ENCODE measurements around the gene VTI1A. TPM values are rescaled to one million over a fixed set of nuclear protein-coding genes. Genes with fewer than 3 reads are reported as not detected.

VTI1A gene
- total and polyA plus RNA-seq, 2 of the 4 experiments (the other 2 are of a cell fraction): 9.7 to 24.9 TPM

GRCh38 chr10:112438356-112438755, 8.7 kb upstream of the VTI1A start:
- ChIA-PET POLR2A (ENCODE audit: unreplicated experiment) (no interaction called here), CTCF (interaction anchor here (0.6 kb wide), 1 partner anchor 33 kb away, joined by 4 read pairs; no protein-coding TSS in a partner anchor)
- no peak overlapping the region for H2BK15ac ChIP-seq (ENCODE audit: low read depth, low read length)
- H2AK9ac ChIP-seq (replicated peaks; ENCODE audit: low read depth, low read length, poor library complexity): no peak overlapping the region
- H3K9me3 ChIP-seq (ENCODE audit: control insufficient read depth, insufficient read depth, low read length): no peaks in the 10 kb centered on the region
- H4K91ac ChIP-seq (ENCODE audit: insufficient read depth, low read depth, low read length): no peak overlapping the region
- H3K23ac ChIP-seq (ENCODE audit: low read depth, low read length): no peak overlapping the region
- H3K27ac ChIP-seq (ENCODE audit: insufficient read depth, low read length): no peak overlapping the region
- no peak overlapping the region for H3K9ac ChIP-seq (ENCODE audit: low read depth, low read length)
- no peaks in the 10 kb centered on the region for H3K4me1 ChIP-seq (ENCODE audit: control insufficient read depth, insufficient read depth, low read length)
- TF ChIP-seq BHLHE40 (IDR thresholded peaks at IDR 0.05; ENCODE audit: low read depth, low read length): no peak
- TF ChIP-seq CEBPB (IDR thresholded peaks at IDR 0.05; ENCODE audit: low read depth, low read length): no peak
- TF ChIP-seq CHD1 (IDR thresholded peaks at IDR 0.05; ENCODE audit: low read depth, low read length): no peak
- TF ChIP-seq FOS (IDR thresholded peaks at IDR 0.05; ENCODE audit: low read depth, low read length): no peak
- TF ChIP-seq MAFK (IDR thresholded peaks at IDR 0.05; ENCODE audit: low read depth, low read length): no peak
- no peak for TF ChIP-seq SMC3 (IDR thresholded peaks at IDR 0.05; ENCODE audit: low read depth, low read length)
- TF ChIP-seq MXI1 (IDR thresholded peaks at IDR 0.05; ENCODE audit: borderline replicate concordance, low read depth, low read length): no peak
- no peak for TF ChIP-seq NFE2L2 (IDR thresholded peaks at IDR 0.05; ENCODE audit: low read depth, low read length)
- no peak for TF ChIP-seq USF2 (IDR thresholded peaks at IDR 0.05; ENCODE audit: low read depth, low read length)
- TF ChIP-seq MAZ (IDR thresholded peaks at IDR 0.05; ENCODE audit: borderline replicate concordance, low read depth, low read length): no peak
- no peak for TF ChIP-seq RFX5 (IDR thresholded peaks at IDR 0.05; ENCODE audit: low read depth, low read length)
- no peak for TF ChIP-seq RAD21 (IDR thresholded peaks at IDR 0.05; ENCODE audit: low read length)
- intact Hi-C loops (cut with micrococcal nuclease): loop anchor here (5.0 kb wide), 1 partner anchor 256 kb away; the partner anchor contains the start of gene GPAM
- H2BK5ac ChIP-seq (ENCODE audit: low read depth, low read length, poor library complexity, severe bottlenecking): no peak overlapping the region
- H3K4me3 ChIP-seq (ENCODE audit: insufficient read depth, low read depth, low read length): no peak overlapping the region
- H4K5ac ChIP-seq (ENCODE audit: low read depth, low read length): no peak overlapping the region
- H2BK120ac ChIP-seq (ENCODE audit: low read depth, low read length): no peak overlapping the region
- H3K14ac ChIP-seq (replicated peaks; ENCODE audit: low read depth, low read length): no peak overlapping the region
- dilution Hi-C loops (cut with HindIII; ENCODE audit: low sequenced_read_pairs, unreplicated experiment): no loop called here
- H3K4ac ChIP-seq (ENCODE audit: low read depth, low read length): no peak overlapping the region
- no peak overlapping the region for H2BK20ac ChIP-seq (ENCODE audit: low read depth, low read length)
- no peaks in the 10 kb centered on the region for H3K27me3 ChIP-seq (ENCODE audit: control insufficient read depth, insufficient read depth, low read length)
- no peak overlapping the region for H3K56ac ChIP-seq (ENCODE audit: extremely low read depth, insufficient read depth, low read length)
- no peak overlapping the region for H3K18ac ChIP-seq (ENCODE audit: low read depth, low read length)
- in situ Hi-C loops (cut with MboI; ENCODE audit: low sequenced_read_pairs): no loop called here
- H2AK5ac ChIP-seq (ENCODE audit: low read depth, low read length): no peak overlapping the region
- H4K20me1 ChIP-seq (ENCODE audit: insufficient read depth, low read length): no peaks in the 10 kb centered on the region
- no peaks in the 10 kb centered on the region for H3K9me1 ChIP-seq (ENCODE audit: insufficient read depth, low read length)
- no TSS peak for BruUV-seq (replicated peaks)
- no peak overlapping the region for H3K4me2 ChIP-seq (ENCODE audit: low read depth, low read length)
- no peak overlapping the region for H4K8ac ChIP-seq (ENCODE audit: low read depth in 2 of 2, low read length in 2 of 2)
- H3K36me3 ChIP-seq (ENCODE audit: control insufficient read depth, insufficient read depth, low read length): peaks cover 16% of the 10 kb centered on the region
- WGBS, 2 experiments (ENCODE audit: extremely low coverage in 2 of 2, insufficient read length in 1 of 2): no CpG with 5 or more reads among the region's 4 CpGs
- ATAC-seq (ENCODE audit: low read depth) (no peak), DNase-seq (no peak)
- H2AFZ ChIP-seq (replicated peaks; ENCODE audit: low read length, poor library complexity): no peak overlapping the region
- H3K79me1 ChIP-seq (ENCODE audit: low read depth in 1 of 2, low read length in 2 of 2): no peaks in the 10 kb centered on the region

All from IMR-90 (cell line).